Spleen (tissue), 7 donors: ENCODE data around the gene RFPL3.

Experiments used
- CTCF ChIP-seq, 11 experiments: fragments of 200-600 bp in 7 of 11; fragments of 450-650 bp in 4 of 11; sonication (generic) in 4 of 11; IDR thresholded peaks in 8 of 11; conservative IDR thresholded peaks in 3 of 11; 1 replicate in 7 of 11; 2 replicates in 4 of 11; pipeline versions ENCODE4 v1.4.0 to v1.8.0; 2016 to 2021; ENCODE audit warnings: antibody characterized with exemption in 11 of 11, inconsistent platforms in 4 of 11, mild to moderate bottlenecking in 1 of 11
- POLR2A ChIP-seq, 3 donors: fragments of 450-650 bp; IDR thresholded peaks; one replicate each; pipeline ENCODE4 v1.5.1; 2017; ENCODE audit warnings: antibody characterized with exemption in 3 of 3, mild to moderate bottlenecking in 1 of 3
- donor health status: DM: no; HTN: no; CAD: no; lungs with moderate emphysema.
- donor health status: DM: no; HTN: no; CAD: no.
- donor health status: DM: no; HTN: no; CAD: no.

GRCh38 chr22:32341122-32341740, 16.4 kb upstream of the RFPL3 start:
- TF ChIP-seq CTCF (IDR thresholded peaks at IDR 0.05 in 8 of 11, conservative IDR thresholded peaks at IDR 0.05 in 3 of 11): no peak
- no peak for TF ChIP-seq POLR2A (IDR thresholded peaks at IDR 0.05)
